ENCODE results near the gene TSPAN18. TPM values are rescaled to one million over a fixed set of nuclear protein-coding genes. Genes with fewer than 3 reads are reported as not detected.

The TSPAN18 gene
- total and polyA plus RNA-seq, 2 donors from 2014 or later, result 13.8 to 38.1 TPM

GRCh38 chr11:44755556-44756523, 29.1 kb downstream of the TSPAN18 start:
- no peak overlapping the region for H3K4me3 ChIP-seq (ENCODE audit: low read length in 3 of 3)
- H3K9ac ChIP-seq (ENCODE audit: low read length in 3 of 3), result no peak overlapping the region
- peak in 2 of 5 donors; percentile 44 to 65 for DNase-seq
- peaks cover 0 to 8% (median 0%) of the 10 kb centered on the region in 3 donors for H3K9me3 ChIP-seq (ENCODE audit: control insufficient read depth in 2 of 3, insufficient read depth in 1 of 3, low read length in 3 of 3)
- intact Hi-C loops (cut with DNase I), result no loop called here
- H3K27me3 ChIP-seq (ENCODE audit: control insufficient read depth, insufficient read depth, low read length), result no peaks in the 10 kb centered on the region
- FAIRE-seq, result no peak
- no peaks in the 10 kb centered on the region for H3K36me3 ChIP-seq (ENCODE audit: control insufficient read depth in 2 of 3, insufficient read depth in 3 of 3, low read length in 3 of 3)
- TF ChIP-seq, protein P1, sequence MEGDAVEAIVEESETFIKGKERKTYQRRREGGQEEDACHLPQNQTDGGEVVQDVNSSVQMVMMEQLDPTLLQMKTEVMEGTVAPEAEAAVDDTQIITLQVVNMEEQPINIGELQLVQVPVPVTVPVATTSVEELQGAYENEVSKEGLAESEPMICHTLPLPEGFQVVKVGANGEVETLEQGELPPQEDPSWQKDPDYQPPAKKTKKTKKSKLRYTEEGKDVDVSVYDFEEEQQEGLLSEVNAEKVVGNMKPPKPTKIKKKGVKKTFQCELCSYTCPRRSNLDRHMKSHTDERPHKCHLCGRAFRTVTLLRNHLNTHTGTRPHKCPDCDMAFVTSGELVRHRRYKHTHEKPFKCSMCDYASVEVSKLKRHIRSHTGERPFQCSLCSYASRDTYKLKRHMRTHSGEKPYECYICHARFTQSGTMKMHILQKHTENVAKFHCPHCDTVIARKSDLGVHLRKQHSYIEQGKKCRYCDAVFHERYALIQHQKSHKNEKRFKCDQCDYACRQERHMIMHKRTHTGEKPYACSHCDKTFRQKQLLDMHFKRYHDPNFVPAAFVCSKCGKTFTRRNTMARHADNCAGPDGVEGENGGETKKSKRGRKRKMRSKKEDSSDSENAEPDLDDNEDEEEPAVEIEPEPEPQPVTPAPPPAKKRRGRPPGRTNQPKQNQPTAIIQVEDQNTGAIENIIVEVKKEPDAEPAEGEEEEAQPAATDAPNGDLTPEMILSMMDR (IDR thresholded peaks at IDR 0.05; ENCODE audit: borderline replicate concordance, extremely low read depth, insufficient read depth), result no peak
- no peak overlapping the region for H3K27ac ChIP-seq (ENCODE audit: low read depth in 2 of 2, low read length in 2 of 2)
- peaks cover 0 to 3% (median 0%) of the 10 kb centered on the region in 3 donors for H3K4me1 ChIP-seq (ENCODE audit: control insufficient read depth in 2 of 3, insufficient read depth in 2 of 3, low read depth in 1 of 3, low read length in 3 of 3)

- Histone ChIP-seq H3K4me1 (ENCODE audit: control insufficient read depth in 2 of 3, insufficient read depth in 2 of 3, low read depth in 1 of 3, low read length in 3 of 3) (peaks cover 0 to 11% (median 5%) of the 10 kb centered on the region in 3 donors), H3K4me3 (ENCODE audit: low read length in 3 of 3) (no peak overlapping the region), H3K27me3 (ENCODE audit: control insufficient read depth, insufficient read depth, low read length) (no peaks in the 10 kb centered on the region), H3K36me3 (ENCODE audit: control insufficient read depth in 2 of 3, insufficient read depth in 3 of 3, low read length in 3 of 3) (no peaks in the 10 kb centered on the region), H3K9ac (ENCODE audit: low read length in 3 of 3) (no peak overlapping the region), H3K9me3 (ENCODE audit: control insufficient read depth in 2 of 3, insufficient read depth in 1 of 3, low read length in 3 of 3) (peaks cover 0 to 8% (median 0%) of the 10 kb centered on the region in 3 donors), H3K27ac (ENCODE audit: low read depth in 2 of 2, low read length in 2 of 2) (no peak overlapping the region)
- intact Hi-C loops (cut with DNase I), result no loop called here
- peak in 1 of 5 donors; percentile 11 for DNase-seq
- no peak for FAIRE-seq
- TF ChIP-seq, protein P1 (IDR thresholded peaks at IDR 0.05; ENCODE audit: borderline replicate concordance, extremely low read depth, insufficient read depth), result no peak
Measured at GRCh38 chr11:44758983-44759382, 32.2 kb downstream of the TSPAN18 start.

GRCh38 chr11:44759743-44760476, 33.1 kb downstream of the TSPAN18 start:
- H3K9me3 ChIP-seq (ENCODE audit: control insufficient read depth in 2 of 3, insufficient read depth in 1 of 3, low read length in 3 of 3), result peaks cover 0 to 8% (median 0%) of the 10 kb centered on the region in 3 donors
- H3K27me3 ChIP-seq (ENCODE audit: control insufficient read depth, insufficient read depth, low read length), result no peaks in the 10 kb centered on the region
- H3K36me3 ChIP-seq (ENCODE audit: control insufficient read depth in 2 of 3, insufficient read depth in 3 of 3, low read length in 3 of 3), result peaks cover 0 to 2% (median 0%) of the 10 kb centered on the region in 3 donors
- intact Hi-C loops (cut with DNase I), result no loop called here
- H3K4me3 ChIP-seq (ENCODE audit: low read length in 3 of 3), result no peak overlapping the region
- H3K27ac ChIP-seq (ENCODE audit: low read depth in 2 of 2, low read length in 2 of 2), result no peak overlapping the region
- no peak overlapping the region for H3K9ac ChIP-seq (ENCODE audit: low read length in 3 of 3)
- TF ChIP-seq, protein P1 (IDR thresholded peaks at IDR 0.05; ENCODE audit: borderline replicate concordance, extremely low read depth, insufficient read depth), result no peak
- H3K4me1 ChIP-seq (ENCODE audit: control insufficient read depth in 2 of 3, insufficient read depth in 2 of 3, low read depth in 1 of 3, low read length in 3 of 3), result peaks cover 0 to 11% (median 5%) of the 10 kb centered on the region in 3 donors
- DNase-seq (peak in 1 of 5 donors; percentile 19), FAIRE-seq (no peak)
